Astrocyte of the spinal cord (primary cell): ENCODE measurements around the gene TIGD3.
A peak's percentile ranks its signal among the peaks of the same experiment; 100 is the strongest.
"Not testable (repeated sequence)": the region's sequence is repeated elsewhere in the genome, so short reads cannot be mapped to it uniquely, and the experiment has no call there.

Experiments used
- DNase-seq: peaks from one replicate; pipeline ENCODE4 v3.0.0; 2011; ENCODE audit warnings: low read depth, low spot score
- H3K4me3 ChIP-seq: 2 replicates; pipeline ENCODE4 v1.5.1; 2011; ENCODE audit warnings: low read depth, mild to moderate bottlenecking, low read length, moderate library complexity
- in situ Hi-C: cut with HindIII; loops from 2 replicates; pipeline ENCODE4 v1.10.0; 2017; ENCODE audit warnings: low sequenced_read_pairs
- TF ChIP-seq, protein P1 (sequence below): IDR thresholded peaks from 2 replicates; pipeline ENCODE4 v1.5.1; 2012; ENCODE audit warnings: low read depth, mild to moderate bottlenecking, low read length, inconsistent platforms

TIGD3 gene

DNA sequence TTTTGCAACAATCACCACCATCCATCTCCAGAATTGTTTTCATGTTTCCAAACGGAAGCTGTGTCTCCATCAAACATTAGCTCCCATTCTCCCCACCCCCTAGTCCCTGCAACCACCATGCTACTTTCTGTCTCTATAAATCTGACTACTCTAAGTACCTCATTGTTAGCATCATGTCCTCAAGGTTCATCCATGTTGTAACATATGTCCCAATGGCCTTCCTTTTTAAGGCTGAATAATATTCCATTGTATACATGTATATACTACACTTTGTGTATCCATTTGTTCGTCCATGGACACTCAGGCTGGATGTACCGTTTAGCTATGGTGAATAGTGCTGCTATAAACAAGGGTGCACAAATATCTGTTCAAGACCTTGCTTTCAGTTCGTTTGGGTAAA, 29.1 kb upstream of the TIGD3 start:
- TF ChIP-seq, protein P1, sequence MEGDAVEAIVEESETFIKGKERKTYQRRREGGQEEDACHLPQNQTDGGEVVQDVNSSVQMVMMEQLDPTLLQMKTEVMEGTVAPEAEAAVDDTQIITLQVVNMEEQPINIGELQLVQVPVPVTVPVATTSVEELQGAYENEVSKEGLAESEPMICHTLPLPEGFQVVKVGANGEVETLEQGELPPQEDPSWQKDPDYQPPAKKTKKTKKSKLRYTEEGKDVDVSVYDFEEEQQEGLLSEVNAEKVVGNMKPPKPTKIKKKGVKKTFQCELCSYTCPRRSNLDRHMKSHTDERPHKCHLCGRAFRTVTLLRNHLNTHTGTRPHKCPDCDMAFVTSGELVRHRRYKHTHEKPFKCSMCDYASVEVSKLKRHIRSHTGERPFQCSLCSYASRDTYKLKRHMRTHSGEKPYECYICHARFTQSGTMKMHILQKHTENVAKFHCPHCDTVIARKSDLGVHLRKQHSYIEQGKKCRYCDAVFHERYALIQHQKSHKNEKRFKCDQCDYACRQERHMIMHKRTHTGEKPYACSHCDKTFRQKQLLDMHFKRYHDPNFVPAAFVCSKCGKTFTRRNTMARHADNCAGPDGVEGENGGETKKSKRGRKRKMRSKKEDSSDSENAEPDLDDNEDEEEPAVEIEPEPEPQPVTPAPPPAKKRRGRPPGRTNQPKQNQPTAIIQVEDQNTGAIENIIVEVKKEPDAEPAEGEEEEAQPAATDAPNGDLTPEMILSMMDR, result no peak
- no peak overlapping the region for H3K4me3 ChIP-seq
- in situ Hi-C loops, result no loop called here
- DNase-seq, result no peak

DNA sequence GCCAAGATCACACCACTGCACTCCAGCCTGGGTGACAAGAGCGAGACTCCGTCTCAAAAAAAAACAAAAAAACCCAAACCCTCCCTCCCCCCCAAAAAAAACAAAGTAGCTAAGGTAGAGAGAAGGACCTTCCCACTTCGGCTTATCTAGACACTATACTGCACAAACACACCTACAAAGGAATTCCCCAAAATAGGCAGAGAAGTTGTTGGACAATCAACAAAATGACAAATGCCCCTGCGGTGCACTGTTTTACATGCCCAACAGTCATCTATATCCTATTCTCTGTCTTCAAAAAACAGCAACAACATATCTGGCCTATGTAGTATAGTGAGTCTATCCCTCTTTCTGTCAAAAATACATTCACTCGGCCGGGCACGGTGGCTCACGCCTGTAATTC, 27.5 kb upstream of the TIGD3 start:
- in situ Hi-C loops, result no loop called here

DNA sequence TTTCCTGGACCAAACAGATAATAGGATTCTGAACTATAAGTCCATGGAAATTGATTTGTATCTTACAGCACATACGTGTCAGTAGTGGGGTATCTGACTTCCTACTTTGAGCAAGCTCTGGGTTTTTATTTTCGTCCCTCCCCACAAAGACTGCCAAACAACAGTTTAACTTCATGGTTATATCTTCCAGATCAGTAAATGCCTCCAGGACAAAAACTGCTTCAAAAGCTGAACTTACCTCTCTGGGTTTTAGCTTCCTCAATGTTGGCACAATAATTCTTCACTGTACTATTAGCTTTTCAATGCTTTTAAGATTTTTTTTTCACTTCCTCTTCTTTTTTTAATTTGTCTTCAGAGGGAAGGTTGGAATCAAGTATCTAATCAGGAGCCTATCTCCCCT, 25.1 kb upstream of the TIGD3 start:
- H3K4me3 ChIP-seq, result no peak overlapping the region
- no peak for DNase-seq
- in situ Hi-C loops, result no loop called here
- TF ChIP-seq, protein P1, result no peak

More for the DNA sequence above, 27.5 kb upstream of the TIGD3 start:
- no peak for DNase-seq
- TF ChIP-seq, protein P1, result no peak
- H3K4me3 ChIP-seq, result no peak overlapping the region

DNA sequence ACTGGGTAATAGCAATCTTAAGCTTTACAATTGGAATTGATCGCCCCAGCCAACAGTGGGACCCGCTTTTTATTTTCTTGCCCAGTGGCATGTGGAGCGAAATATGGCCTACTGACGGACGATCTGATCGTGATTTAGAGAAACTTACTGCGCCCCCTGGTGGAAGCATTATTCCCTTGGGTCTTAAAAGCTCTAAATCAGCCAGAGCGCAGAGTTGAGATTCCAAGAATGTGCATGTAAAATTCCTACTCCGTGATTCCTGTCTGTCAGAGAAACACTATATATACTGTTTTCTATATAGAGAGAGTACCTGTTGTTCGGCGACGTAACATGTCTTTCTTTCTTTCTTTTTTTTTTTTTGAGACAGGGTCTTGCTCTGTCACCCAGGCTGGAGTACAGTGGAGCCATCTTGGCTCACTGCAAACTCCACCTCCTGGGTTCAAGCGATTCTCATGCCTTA, 24.6 kb upstream of the TIGD3 start:
- TF ChIP-seq, protein P1, result peak; percentile 71
- H3K4me3 ChIP-seq, result no peak overlapping the region
- DNase-seq, result peak; percentile 92
- in situ Hi-C loops, result no loop called here

DNA sequence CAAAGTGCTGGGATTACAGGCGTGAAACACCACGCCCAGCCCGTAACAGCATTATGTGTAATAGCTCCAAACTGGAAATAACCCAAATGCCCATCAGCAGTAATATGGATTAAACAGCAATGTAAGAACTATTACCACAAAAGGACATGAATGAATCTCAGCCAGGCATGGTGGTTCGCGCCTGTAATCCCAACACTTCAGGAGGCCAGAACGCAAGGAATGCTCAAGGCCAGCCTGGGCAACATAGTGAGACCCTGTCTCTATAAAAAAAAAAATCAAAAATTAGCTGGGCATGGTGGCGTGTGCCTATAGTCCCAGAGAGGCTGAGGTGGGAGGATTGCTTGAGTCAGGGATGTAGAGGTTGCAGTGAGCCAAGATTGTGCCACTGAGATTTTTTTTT, 24.0 kb upstream of the TIGD3 start:
- TF ChIP-seq, protein P1, result no peak
- in situ Hi-C loops, result no loop called here
- DNase-seq, result no peak
- no peak overlapping the region for H3K4me3 ChIP-seq

DNA sequence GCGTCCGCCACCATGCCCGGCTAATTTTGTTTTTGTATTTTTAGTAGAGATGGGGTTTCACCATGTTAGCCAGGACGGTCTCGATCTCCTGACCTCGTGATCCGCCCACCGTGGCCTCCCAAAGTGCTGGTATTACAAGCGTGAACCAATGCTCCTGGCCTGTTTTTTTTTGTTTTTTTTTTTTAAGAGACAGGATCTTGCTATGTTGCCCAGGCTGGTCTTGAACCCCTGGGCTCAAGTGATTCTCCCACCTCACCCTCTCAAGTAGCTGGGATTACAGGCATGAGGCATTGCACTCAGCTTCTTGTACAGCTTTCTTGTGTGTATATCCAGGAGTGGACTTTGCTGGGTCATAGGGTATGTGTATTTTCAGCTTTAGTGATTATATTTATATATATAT, 22.0 kb upstream of the TIGD3 start:
- in situ Hi-C loops, DNase-seq, H3K4me3 ChIP-seq: not testable (repeated sequence)

DNA sequence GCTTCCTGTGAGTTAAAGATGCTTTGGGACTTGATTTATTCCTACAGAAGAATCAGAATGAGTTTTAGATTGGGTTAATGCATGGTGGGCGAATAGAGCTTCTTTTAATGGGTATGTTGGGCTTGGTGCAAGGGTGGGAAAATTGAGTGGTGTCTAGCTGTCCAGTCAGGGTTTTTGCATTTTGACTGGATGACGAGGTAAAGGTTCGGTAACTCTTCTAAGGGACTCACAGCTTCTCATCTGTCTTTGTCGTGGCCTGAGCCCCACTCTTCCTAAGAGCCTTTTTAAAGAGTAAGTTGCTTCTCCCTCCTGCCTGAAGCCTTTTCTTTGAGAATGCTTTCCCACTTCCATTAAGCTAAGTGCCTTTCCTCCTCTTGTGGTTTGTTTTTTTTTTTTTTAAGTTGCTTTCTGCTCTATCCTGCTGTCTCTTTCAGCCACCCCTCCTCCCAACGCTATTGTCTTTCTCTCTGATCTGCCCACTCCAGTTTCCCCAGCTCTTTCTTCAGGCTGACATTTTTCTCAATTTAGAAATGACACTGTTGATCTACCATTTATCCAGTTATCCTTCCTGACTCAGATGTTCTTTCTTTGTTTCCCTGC, 19.8 kb upstream of the TIGD3 start:
- in situ Hi-C loops, result no loop called here
- TF ChIP-seq, protein P1, result no peak
- peak overlapping the region; percentile 94 for H3K4me3 ChIP-seq
- DNase-seq, result no peak
